HL-60 (cell line): ENCODE data around the gene SAP130.

Experiments used
- DNase-seq, 2 experiments: peaks; one replicate each; pipeline ENCODE4 v3.0.0-alpha.2; 2010 to 2020; ENCODE audit warnings: low read depth in 1 of 2, low spot score in 1 of 2
- H3K27ac ChIP-seq: fragments of 250-450 bp; sonication (Bioruptor Pico); replicated peaks from 2 replicates; pipeline ENCODE4 v1.5.1; 2020; ENCODE audit warnings: mild to moderate bottlenecking, moderate library complexity
- H3K27me3 ChIP-seq: fragments of 250-450 bp; sonication (Bioruptor Pico); 2 replicates; pipeline ENCODE4 v1.5.1; 2021; ENCODE audit warnings: mild to moderate bottlenecking, moderate library complexity; ENCODE audit not compliant: insufficient read depth, poor library complexity, severe bottlenecking
- H3K4me3 ChIP-seq: replicated peaks from 2 replicates; pipeline ENCODE4 v1.5.1; 2011; ENCODE audit warnings: mild to moderate bottlenecking, control low read depth, low read length; ENCODE audit not compliant: insufficient read depth
- CTCF ChIP-seq: IDR thresholded peaks from one replicate; pipeline ENCODE4 v1.5.1; 2011; ENCODE audit warnings: low read length, control low read depth, inconsistent platforms; ENCODE audit not compliant: insufficient read depth
- GABPA ChIP-seq: IDR thresholded peaks from 2 replicates; pipeline ENCODE4 v1.6.1; 2012; ENCODE audit warnings: low read depth
- POLR2AphosphoS5 ChIP-seq: IDR thresholded peaks from 2 replicates; pipeline ENCODE4 v1.6.1; 2012; ENCODE audit warnings: low read depth
- REST ChIP-seq: IDR thresholded peaks from 2 replicates; pipeline ENCODE4 v1.6.1; 2012; ENCODE audit warnings: low read depth; ENCODE audit not compliant: insufficient replicate concordance
- SPI1 ChIP-seq: IDR thresholded peaks from 2 replicates; pipeline ENCODE4 v1.6.1; 2012; ENCODE audit warnings: low read depth, mild to moderate bottlenecking, borderline replicate concordance

SAP130 gene

GRCh38 chr2:127917916-127918315, 109.9 kb downstream of the SAP130 start:
- H3K27me3 ChIP-seq = no peaks in the 10 kb centered on the region
- no peak overlapping the region for H3K27ac ChIP-seq
- TF ChIP-seq REST (no peak), CTCF (no peak), GABPA (no peak), SPI1 (no peak), POLR2AphosphoS5 (no peak)
- no peak for DNase-seq
- no peak overlapping the region for H3K4me3 ChIP-seq

- no peak for DNase-seq
- Histone ChIP-seq H3K27ac (no peak overlapping the region), H3K27me3 (no peaks in the 10 kb centered on the region), H3K4me3 (no peak overlapping the region)
- TF ChIP-seq POLR2AphosphoS5 (no peak), REST (no peak)
Observed at GRCh38 chr2:127913808-127914457, 113.9 kb downstream of the SAP130 start.

- no peak overlapping the region for H3K4me3 ChIP-seq
- TF ChIP-seq GABPA (no peak), REST (no peak), POLR2AphosphoS5 (no peak), SPI1 (no peak), CTCF (no peak)
- no peak overlapping the region for H3K27ac ChIP-seq
- DNase-seq = no peak
- H3K27me3 ChIP-seq = no peaks in the 10 kb centered on the region
Observed at GRCh38 chr2:127911737-127912136, 116.1 kb downstream of the SAP130 start.

GRCh38 chr2:127910415-127910814, 117.4 kb downstream of the SAP130 start:
- TF ChIP-seq SPI1 = no peak
- no peak for TF ChIP-seq REST
- no peak for TF ChIP-seq CTCF
- TF ChIP-seq POLR2AphosphoS5 = no peak
- no peak for TF ChIP-seq GABPA
- no peak for DNase-seq
- Histone ChIP-seq H3K27ac (no peak overlapping the region), H3K4me3 (no peak overlapping the region), H3K27me3 (no peaks in the 10 kb centered on the region)
